ENCODE results near the gene TRH. TPM values are rescaled to one million over a fixed set of nuclear protein-coding genes. Genes with fewer than 3 reads are reported as not detected.

The TRH gene
- total and polyA plus RNA-seq, 10 donors, result 0.06 to 0.22 (median 0.17) TPM; not detected in 7

Other genes starting within 250 kb of the TRH start
- 10 to 100 TPM; 23.9 to 45.5 (median 38.3) TPM for gene TMCC1, start 81.0 kb upstream of the TRH start, total RNA-seq
- 1 to 10 TPM; 4.5 to 9.3 (median 5.7) TPM for gene TMCC1, start 81.0 kb upstream of the TRH start, polyA plus RNA-seq
- gene ALG1L2, start 107.1 kb downstream of the TRH start, total RNA-seq, result 1 to 10 TPM in 3 of 7 donors, under 1 TPM in 1, not detected in 3; 0.74 to 2.4 (median 1.8) TPM
- not detected for gene ALG1L2, start 107.1 kb downstream of the TRH start, polyA plus RNA-seq

Data from spleen (tissue), 10 donors.